Hematopoietic multipotent progenitor cell (in vitro differentiated cells): ENCODE data around the gene UCN2. TPM values are rescaled to one million over a fixed set of nuclear protein-coding genes. Genes with fewer than 3 reads are reported as not detected.

Experiments used
- small RNA-seq: library from RNA; depleted of rRNA; stranded (forward); fragments of <200 nt; gene quantifications from one replicate; pipeline ENCODE3, GENCODE V24; 2012
- total RNA-seq: library from RNA; depleted of rRNA; stranded (reverse); fragments of >200 nt; gene quantifications from one replicate; pipeline ENCODE4 v1.2.3, GENCODE V29; 2012

UCN2 gene
- total RNA-seq, 1 donor: under 0.01 TPM

Small RNAs within 50 kb of the gene (small RNA-seq; reads per million reads assigned to genes)
- gene MIR6823: 0.20 reads per million

Other genes with a start within 250 kb of the UCN2 start
- gene SPINK8, start 230.1 kb downstream of the UCN2 start, total RNA-seq: not detected
- under 0.01 TPM for gene FBXW12, start 191.6 kb downstream of the UCN2 start, total RNA-seq
- 20.7 TPM for gene PLXNB1, start 133.7 kb downstream of the UCN2 start, total RNA-seq
- 15.6 TPM for gene CCDC51, start 123.7 kb downstream of the UCN2 start, total RNA-seq
- 25.0 TPM for gene TMA7, start 123.5 kb downstream of the UCN2 start, total RNA-seq
- gene ATRIP, start 117.0 kb downstream of the UCN2 start, total RNA-seq: 12.9 TPM
- gene SHISA5, start 59.6 kb downstream of the UCN2 start, total RNA-seq: 232 TPM
- 10.8 TPM for gene PFKFB4, start 7.0 kb downstream of the UCN2 start, total RNA-seq
- 0.27 TPM for gene COL7A1, start 31.5 kb upstream of the UCN2 start, total RNA-seq
- gene UQCRC1, start 45.9 kb upstream of the UCN2 start, total RNA-seq: 397 TPM
- gene TMEM89, start 58.0 kb upstream of the UCN2 start, total RNA-seq: not detected
- 20.2 TPM for gene SLC26A6, start 71.7 kb upstream of the UCN2 start, total RNA-seq
- 3.2 TPM for gene CELSR3, start 99.1 kb upstream of the UCN2 start, total RNA-seq
- 22.1 TPM for gene NCKIPSD, start 122.1 kb upstream of the UCN2 start, total RNA-seq
- gene IP6K2, start 153.4 kb upstream of the UCN2 start, total RNA-seq: 165 TPM